HG02970 (cell line): ENCODE measurements around the gene PARP1.
"Not testable (repeated sequence)": the region's sequence is repeated elsewhere in the genome, so short reads cannot be mapped to it uniquely, and the experiment has no call there.

Experiments
- ATAC-seq: cut with Tn5 transposase; IDR thresholded peaks from one replicate; pipeline ENCODE4 v1.9.1; 2021; ENCODE audit warnings: mild to moderate bottlenecking, moderate library complexity, moderate number of reproducible peaks; ENCODE audit not compliant: unreplicated experiment, low FRiP score

PARP1 gene

DNA sequence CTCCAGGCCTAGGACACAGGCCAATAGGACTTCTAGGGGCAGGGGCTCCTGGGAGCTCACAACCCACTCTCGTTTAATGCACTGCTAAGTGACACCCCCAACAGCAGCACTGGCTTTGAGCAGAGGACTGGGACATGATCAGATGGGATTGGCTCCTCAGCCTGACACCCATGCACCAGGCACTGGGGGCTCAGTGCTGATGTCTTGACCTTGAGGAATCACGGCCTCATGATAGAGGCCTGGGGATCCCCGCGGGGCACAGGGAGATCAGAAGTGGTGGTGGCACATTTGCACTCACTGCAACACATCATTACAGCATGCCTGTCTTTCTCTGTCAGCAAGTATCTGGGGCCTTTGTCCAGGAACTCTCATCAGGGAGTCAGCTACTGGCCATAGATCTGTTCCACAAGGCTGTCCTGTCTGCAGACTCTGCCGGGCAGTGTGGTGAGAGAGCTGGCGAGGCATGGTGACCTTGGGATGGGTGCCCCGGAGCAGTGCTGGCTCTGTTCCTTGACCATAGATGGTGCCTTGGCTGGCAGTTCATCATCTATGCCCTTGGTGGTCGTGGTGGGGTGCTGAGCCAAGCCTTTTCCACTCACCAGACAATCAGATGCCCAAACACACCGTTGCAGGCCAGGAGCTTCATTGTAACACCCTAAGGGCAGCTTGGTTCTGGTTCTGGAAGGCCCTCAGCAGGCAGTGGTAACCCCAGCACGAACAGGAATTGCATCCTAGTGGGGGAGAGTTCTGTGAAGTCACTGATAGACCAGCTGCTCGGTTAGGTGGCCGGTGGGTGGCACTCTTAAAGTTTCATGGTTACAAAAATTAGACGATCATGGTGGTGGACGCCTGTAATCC, 22.2 kb upstream of the PARP1 start:
- no peak for ATAC-seq

GRCh38 chr1:226428791-226429461, 21.0 kb upstream of the PARP1 start:
- ATAC-seq = no peak

DNA sequence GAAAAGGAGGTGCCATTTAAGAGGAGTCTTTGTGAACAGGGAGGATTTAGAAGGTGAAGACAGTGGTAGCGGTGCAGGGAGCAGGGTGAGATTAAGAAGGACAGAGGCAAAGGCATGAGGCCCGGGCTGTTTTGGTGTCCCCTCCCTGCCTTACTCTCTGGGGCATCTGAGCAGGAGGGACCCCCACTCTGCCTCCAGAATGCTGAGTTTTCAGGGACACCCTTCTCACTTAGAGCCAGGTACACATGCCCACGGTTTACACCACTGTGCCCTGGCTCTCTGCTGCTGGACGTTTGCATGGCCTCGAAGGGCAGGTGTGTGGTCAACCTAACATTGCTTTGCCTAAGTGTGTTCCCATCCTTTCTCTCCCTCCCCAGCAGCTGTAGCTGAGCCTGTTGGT, 20.5 kb upstream of the PARP1 start:
- ATAC-seq = no peak

DNA sequence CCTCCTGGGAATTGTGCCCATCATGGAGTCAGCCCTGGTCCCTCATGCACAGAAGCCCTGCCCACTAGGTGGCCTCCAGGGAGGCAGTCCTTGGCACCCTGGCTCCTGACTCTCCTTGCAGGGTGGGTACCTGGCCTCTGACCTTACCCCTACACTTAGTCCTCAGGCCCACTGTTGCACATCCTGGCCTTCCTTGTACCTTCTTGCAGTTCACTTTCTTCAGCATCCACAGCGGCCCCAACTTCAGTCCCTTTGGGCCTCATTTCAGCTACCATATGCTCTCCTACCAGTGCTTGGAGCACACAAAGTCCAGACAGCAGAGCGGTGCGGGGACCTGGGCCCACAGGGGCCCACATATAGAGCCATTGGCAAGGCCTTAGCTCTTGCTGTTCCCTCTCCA, 19.2 kb upstream of the PARP1 start:
- ATAC-seq = no peak

- not testable (repeated sequence) for ATAC-seq
Observed at GRCh38 chr1:226426395-226426794, 18.5 kb upstream of the PARP1 start.

- no peak for ATAC-seq
Observed at GRCh38 chr1:226425431-226426031, 17.6 kb upstream of the PARP1 start.

- ATAC-seq = no peak
Observed at GRCh38 chr1:226425004-226425378, 17.1 kb upstream of the PARP1 start.

GRCh38 chr1:226424221-226425003, 16.5 kb upstream of the PARP1 start:
- ATAC-seq = no peak

GRCh38 chr1:226422478-226422877, 14.6 kb upstream of the PARP1 start:
- ATAC-seq = no peak

DNA sequence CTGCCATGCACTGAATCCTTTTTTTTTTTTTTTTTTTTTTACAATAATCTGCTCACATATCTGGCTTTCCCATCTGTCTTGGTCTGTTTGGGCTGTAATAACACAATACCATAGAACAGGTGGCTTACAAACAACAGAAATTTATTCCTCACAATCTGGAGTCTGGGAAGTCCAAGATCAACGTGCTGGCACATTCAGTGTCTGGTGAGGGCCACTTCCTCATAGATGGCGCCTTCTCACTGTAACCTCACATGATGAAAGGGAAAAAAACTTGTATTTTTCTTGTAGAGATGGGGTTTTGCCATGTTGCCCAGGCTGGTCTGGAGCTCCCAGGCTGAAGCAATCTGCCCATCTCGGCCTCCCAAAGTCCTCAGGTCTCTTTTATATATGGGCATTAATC, 13.0 kb upstream of the PARP1 start:
- ATAC-seq = no peak

DNA sequence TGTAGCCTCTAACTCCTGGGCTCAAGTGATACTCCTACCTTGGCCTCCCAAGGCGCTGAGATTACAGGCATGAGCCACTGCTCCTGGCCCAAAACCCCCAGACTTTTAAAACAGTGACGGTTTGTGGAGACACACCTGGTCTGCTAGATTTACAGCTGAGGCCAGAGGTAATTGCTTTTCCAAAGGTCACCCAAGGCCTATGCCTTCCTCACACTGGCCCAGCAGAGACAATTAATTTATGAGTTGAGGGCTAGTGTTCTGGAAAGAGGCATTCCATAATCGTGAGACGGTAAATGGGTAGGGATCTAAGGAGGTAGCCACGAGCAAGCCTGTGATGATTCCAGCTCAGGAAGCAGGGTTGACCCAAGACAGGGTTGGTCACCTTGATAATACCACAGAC, 12.4 kb upstream of the PARP1 start:
- ATAC-seq = no peak

DNA sequence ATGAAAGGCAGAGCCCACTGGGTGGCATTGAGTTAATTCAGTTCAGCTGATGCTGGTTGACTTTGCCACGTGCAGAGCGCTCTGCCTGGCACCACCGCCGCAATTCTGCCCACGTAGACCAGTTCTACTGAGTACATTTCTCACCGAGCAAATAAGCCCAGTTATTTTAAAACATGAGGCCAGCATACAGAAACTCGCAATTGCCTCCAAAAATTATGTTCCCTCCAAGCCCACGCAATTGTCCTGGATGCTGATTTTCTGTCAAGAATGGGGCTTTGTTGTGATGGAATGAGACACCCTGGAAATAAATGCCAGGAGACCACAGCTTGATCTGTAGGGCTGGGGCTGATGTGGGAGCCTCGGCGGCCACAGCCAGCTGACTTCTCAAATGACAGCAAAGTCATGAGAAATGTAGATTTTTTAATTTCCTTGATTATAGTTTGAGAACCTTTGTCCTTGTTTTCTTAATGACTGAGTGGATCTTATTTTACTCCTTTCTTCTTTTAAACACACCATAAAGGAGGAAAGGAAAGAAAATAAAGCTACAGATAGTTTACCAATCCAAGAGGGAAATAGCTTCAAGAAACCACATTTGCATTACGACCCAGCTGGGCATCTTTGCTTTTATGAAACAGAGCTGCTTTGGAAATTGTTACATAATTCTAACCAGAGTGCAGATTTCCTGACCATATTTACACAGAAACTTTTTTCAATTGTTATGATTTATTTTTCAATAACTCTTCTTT, 11.6 kb upstream of the PARP1 start:
- ATAC-seq = no peak

DNA sequence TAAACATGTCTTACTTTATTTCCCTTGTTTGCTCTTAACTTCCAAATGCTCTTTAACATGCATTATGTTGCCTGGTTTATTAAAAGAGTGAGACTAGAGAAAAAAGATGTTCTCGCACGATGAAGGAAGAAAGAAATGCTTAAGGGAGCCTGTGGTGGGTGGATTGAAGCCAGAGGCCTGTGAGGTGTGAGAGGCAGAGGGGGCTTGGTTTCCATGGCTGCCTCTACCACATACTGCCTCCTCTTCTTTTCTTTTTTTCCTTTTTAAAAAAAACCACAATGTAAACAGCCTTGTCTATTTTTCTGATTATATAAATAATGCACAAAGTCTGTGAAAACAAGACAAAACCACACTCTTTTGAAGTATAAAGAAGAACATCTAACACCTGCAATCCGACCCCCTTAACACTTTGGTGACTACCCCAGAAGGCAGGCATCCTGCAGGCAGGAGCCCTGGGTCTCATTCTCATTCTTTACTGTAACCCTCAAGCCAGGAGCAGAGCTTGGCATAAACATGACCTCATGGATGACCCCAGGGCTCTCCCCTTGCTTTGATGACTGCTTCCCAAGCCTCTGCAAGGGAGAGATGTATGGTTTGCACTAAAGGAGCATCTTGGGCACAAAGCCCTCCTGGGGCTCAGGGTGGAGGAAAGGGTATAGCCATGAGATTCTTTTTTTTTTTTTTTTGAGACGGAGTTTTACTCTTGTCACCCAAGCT, 10.1 kb upstream of the PARP1 start:
- no peak for ATAC-seq

DNA sequence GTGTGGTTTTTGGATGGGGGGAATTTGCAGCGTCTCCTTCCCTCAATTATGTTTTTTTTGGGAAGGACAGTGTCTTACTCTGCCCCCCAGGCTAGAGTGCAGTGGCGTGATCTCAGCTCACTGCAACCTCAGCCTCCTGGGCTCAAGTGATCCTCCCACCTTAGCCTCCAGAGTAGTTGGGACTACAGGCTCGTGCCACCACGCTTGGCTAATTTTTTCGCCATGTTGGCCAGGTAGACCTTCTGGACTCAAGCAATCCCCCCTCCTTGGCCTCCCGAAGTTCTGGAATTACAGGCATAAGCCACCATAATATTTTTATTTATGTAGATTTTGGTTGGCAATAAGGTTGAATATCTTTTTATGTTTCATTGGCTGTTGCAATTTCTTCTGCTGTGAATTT, 9.5 kb upstream of the PARP1 start:
- ATAC-seq = no peak

DNA sequence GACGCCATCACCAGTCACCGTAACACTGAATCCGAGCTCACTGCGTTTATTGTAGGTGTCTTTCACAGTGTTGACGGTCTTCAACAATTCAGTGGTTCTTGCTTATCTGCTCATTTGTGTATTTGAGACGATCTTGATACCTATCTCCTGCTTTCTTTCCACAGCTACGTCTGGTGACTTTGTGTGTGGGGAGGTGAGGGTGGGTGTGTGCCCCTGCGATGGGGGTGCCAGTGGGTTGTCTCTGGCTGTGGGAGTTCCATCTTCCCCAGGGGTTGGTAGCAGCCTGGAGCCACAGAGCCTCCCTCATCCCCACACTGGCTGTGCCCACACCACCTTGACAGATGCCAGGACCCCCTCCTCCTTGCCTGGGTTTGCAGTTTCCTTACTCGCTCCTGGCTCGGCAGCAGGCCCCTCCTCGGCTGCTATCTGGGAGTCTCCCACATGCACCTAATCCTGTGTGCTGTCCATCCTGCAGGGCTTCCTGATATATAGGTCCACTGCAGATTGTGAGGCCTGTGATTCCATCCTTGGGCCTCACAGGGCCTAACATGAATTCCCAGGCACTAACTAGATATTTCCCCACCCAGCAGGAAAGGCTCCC, 6.3 kb upstream of the PARP1 start:
- ATAC-seq = no peak

DNA sequence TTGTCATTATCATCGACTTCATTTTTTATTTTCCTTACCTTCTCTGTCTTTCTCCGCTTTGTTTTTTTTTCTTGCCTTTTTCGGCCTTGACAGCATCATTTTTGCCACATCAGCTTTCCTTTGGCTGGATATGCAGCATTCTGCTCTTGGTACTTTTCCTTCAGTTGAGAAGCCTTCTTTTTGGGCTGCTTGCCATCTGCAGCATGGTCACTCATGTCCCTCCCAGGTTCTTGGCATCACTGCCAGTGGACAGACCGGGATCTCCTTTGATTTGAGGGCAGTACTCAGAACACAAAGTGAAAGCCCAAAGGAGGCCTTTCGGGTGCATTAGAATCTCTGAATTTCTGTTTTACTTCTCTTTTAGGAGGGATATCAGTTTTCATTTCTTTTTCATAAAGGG, 3.7 kb upstream of the PARP1 start:
- ATAC-seq = no peak

- ATAC-seq = no peak
Observed at GRCh38 chr1:226410958-226411357, 3.1 kb upstream of the PARP1 start.

GRCh38 chr1:226409392-226409791, 1.5 kb upstream of the PARP1 start:
- ATAC-seq = no peak
